ENCODE measurements around the gene PIK3R1.

DNA sequence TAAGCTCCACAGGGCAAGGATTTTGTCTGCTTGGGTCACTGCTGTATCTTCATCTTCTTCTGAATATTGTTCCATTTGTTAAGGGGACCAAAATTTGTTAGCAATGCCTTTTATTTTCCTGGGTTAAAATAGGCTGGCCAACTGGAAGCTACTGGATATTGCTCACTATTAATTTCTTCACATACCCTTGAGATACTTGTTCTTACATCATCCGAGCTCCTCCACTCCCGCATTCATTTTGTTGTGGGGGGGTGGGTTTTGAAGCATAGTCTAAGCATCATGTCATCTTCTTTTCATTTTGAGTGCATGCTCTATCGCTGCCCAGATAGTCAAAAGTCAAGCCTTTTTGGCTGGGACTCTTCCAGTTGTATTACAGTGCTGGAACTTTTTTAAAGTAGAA is 42.5 kb upstream of the PIK3R1 start:
- TF ChIP-seq, protein P1, sequence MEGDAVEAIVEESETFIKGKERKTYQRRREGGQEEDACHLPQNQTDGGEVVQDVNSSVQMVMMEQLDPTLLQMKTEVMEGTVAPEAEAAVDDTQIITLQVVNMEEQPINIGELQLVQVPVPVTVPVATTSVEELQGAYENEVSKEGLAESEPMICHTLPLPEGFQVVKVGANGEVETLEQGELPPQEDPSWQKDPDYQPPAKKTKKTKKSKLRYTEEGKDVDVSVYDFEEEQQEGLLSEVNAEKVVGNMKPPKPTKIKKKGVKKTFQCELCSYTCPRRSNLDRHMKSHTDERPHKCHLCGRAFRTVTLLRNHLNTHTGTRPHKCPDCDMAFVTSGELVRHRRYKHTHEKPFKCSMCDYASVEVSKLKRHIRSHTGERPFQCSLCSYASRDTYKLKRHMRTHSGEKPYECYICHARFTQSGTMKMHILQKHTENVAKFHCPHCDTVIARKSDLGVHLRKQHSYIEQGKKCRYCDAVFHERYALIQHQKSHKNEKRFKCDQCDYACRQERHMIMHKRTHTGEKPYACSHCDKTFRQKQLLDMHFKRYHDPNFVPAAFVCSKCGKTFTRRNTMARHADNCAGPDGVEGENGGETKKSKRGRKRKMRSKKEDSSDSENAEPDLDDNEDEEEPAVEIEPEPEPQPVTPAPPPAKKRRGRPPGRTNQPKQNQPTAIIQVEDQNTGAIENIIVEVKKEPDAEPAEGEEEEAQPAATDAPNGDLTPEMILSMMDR (IDR thresholded peaks at IDR 0.05): no peak
- TF ChIP-seq POLR2AphosphoS5 (IDR thresholded peaks at IDR 0.05): no peak
- TF ChIP-seq POLR2A (IDR thresholded peaks at IDR 0.05): no peak

All from stomach (tissue), 4 donors.